K562 (cell line): ENCODE measurements around the gene C12orf75. TPM values are rescaled to one million over a fixed set of nuclear protein-coding genes. Genes with fewer than 3 reads are reported as not detected.

Experiments used
- BRF1 ChIP-seq: IDR thresholded peaks from 3 replicates; pipeline ENCODE4 v1.6.1; 2011; ENCODE audit warnings: borderline replicate concordance, mild to moderate bottlenecking; ENCODE audit not compliant: insufficient read length; ENCODE audit errors: extremely low read depth
- E2F8 ChIP-seq: fragments of 450-650 bp; IDR thresholded peaks from 2 replicates; pipeline ENCODE4 v1.7.1; 2018; ENCODE audit warnings: mild to moderate bottlenecking, low read depth; ENCODE audit not compliant: partially characterized antibody
- GTF2B ChIP-seq: IDR thresholded peaks from 2 replicates; pipeline ENCODE4 v1.6.1; 2011; ENCODE audit not compliant: insufficient read length; ENCODE audit errors: extremely low read depth
- RAD21 ChIP-seq, 2 experiments: fragments of 250-450 bp in 1 of 2; fragments of 450-650 bp in 1 of 2; sonication (Bioruptor Pico) in 1 of 2; formaldehyde crosslinking in 1 of 2; IDR thresholded peaks in 1 of 2; conservative IDR thresholded peaks in 1 of 2; 2 replicates each; pipeline versions ENCODE4 v1.4.0 to v1.8.0; 2020 to 2022; ENCODE audit warnings: mild to moderate bottlenecking in 2 of 2, moderate library complexity in 1 of 2
- SNAPC5 ChIP-seq: fragments of 250-450 bp; sonication (Bioruptor Pico); IDR thresholded peaks from 2 replicates; pipeline ENCODE4 v1.8.0; 2021; ENCODE audit warnings: moderate library complexity, mild to moderate bottlenecking, inconsistent platforms
- ZBTB17 ChIP-seq: fragments of 450-650 bp; formaldehyde crosslinking; IDR thresholded peaks from 2 replicates; pipeline ENCODE4 v1.4.0; 2020; ENCODE audit warnings: mild to moderate bottlenecking
- ZNF282 ChIP-seq: sonication (generic); formaldehyde crosslinking; IDR thresholded peaks from 2 replicates; pipeline ENCODE4 v1.8.1; 2023; ENCODE audit warnings: missing genetic modification reagents
- ZNF318 ChIP-seq, 2 experiments: fragments of 450-650 bp; IDR thresholded peaks; 2 replicates each; pipeline ENCODE4 v1.6.1; 2016; ENCODE audit warnings: mild to moderate bottlenecking in 2 of 2, borderline replicate concordance in 1 of 2, low read depth in 1 of 2, moderate library complexity in 1 of 2
- polyA plus RNA-seq, 8 experiments: library from polyadenylated mRNA; depleted of rRNA in 4 of 8; stranded (reverse) in 5 of 8; unstranded in 3 of 8; fragments of >200 nt; fragmentation: Nextera tagmentation in 2 of 8; fragmentation: Illumina TruSeq in 1 of 8; extraction: Ambion mirVana in 2 of 8; extraction: Trizol in 1 of 8; gene quantifications; 2 replicates each; pipeline versions ENCODE4 v1.2.1 to v1.2.3, GENCODE V29; 2011 to 2014; ENCODE audit warnings: inconsistent platforms in 1 of 8, missing spikeins in 1 of 8
- total RNA-seq, 7 experiments: library from RNA; depleted of rRNA in 6 of 7; stranded (reverse); fragments of >200 nt in 6 of 7; fragmentation: Illumina TruSeq in 2 of 7; extraction: Trizol in 2 of 7; gene quantifications; 2 replicates each; pipeline versions ENCODE4 v1.2.1 to v1.2.3, GENCODE V29; 2011 to 2021; ENCODE audit warnings: low replicate concordance in 1 of 7

Gene C12orf75
- total and polyA plus RNA-seq, 9 of the 15 experiments (the other 6 are each of a cell fraction or from before 2014, with no cell fraction given): 0.06 to 0.82 (median 0.26) TPM; not detected in 3

- no peak for TF ChIP-seq ZNF318 (IDR thresholded peaks at IDR 0.05; ENCODE audit: borderline replicate concordance in 1 of 2, low read depth in 1 of 2)
- no peak for TF ChIP-seq GTF2B
- TF ChIP-seq ZBTB17 (CRISPR knock-in tag): no peak
- TF ChIP-seq ZNF282 (CRISPR knock-in tag): no peak
- TF ChIP-seq E2F8: no peak
- no peak for TF ChIP-seq BRF1
- no peak for TF ChIP-seq SNAPC5 (CRISPR knock-in tag)
- TF ChIP-seq RAD21 (CRISPR knock-in tag; conservative IDR thresholded peaks at IDR 0.05 in 1 of 2, IDR thresholded peaks at IDR 0.05 in 1 of 2): no peak
Observed at GRCh38 chr12:105409279-105409678, 78.8 kb downstream of the C12orf75 start (continued).
